ENCODE measurements around the gene ZNF891. TPM values are rescaled to one million over a fixed set of nuclear protein-coding genes. Genes with fewer than 3 reads are reported as not detected.

Gene ZNF891
- total and polyA plus RNA-seq, 8 donors: 1.6 to 8.5 (median 7.1) TPM

DNA sequence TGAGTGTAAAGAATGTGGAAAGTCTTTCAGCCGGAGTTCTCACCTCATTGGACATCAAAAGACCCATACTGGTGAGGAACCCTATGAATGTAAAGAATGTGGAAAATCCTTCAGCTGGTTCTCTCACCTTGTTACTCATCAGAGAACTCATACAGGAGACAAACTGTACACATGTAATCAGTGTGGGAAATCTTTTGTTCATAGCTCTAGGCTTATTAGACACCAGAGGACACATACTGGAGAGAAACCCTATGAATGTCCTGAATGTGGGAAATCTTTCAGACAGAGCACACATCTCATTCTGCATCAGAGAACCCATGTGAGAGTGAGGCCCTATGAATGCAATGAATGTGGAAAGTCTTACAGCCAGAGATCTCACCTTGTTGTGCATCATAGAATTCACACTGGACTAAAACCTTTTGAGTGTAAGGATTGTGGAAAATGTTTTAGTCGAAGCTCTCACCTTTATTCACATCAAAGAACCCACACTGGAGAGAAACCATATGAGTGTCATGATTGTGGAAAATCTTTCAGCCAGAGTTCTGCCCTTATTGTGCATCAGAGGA, 26.1 kb upstream of the ZNF891 start:
- Histone ChIP-seq H3K36me3 (peaks cover 9 to 75% of the 10 kb centered on the region in 2 donors), H3K4me3 (no peak overlapping the region), H3K9me3 (peaks cover 18 to 100% of the 10 kb centered on the region in 2 donors), H3K27ac (no peak overlapping the region), H3K27me3 (no peaks in the 10 kb centered on the region), H3K4me1 (no peaks in the 10 kb centered on the region)
- TF ChIP-seq, protein P1, sequence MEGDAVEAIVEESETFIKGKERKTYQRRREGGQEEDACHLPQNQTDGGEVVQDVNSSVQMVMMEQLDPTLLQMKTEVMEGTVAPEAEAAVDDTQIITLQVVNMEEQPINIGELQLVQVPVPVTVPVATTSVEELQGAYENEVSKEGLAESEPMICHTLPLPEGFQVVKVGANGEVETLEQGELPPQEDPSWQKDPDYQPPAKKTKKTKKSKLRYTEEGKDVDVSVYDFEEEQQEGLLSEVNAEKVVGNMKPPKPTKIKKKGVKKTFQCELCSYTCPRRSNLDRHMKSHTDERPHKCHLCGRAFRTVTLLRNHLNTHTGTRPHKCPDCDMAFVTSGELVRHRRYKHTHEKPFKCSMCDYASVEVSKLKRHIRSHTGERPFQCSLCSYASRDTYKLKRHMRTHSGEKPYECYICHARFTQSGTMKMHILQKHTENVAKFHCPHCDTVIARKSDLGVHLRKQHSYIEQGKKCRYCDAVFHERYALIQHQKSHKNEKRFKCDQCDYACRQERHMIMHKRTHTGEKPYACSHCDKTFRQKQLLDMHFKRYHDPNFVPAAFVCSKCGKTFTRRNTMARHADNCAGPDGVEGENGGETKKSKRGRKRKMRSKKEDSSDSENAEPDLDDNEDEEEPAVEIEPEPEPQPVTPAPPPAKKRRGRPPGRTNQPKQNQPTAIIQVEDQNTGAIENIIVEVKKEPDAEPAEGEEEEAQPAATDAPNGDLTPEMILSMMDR (IDR thresholded peaks at IDR 0.05): no peak
- ATAC-seq: no peak
- DNase-seq: no peak
- intact Hi-C loops (cut with DNase I): no loop called here

DNA sequence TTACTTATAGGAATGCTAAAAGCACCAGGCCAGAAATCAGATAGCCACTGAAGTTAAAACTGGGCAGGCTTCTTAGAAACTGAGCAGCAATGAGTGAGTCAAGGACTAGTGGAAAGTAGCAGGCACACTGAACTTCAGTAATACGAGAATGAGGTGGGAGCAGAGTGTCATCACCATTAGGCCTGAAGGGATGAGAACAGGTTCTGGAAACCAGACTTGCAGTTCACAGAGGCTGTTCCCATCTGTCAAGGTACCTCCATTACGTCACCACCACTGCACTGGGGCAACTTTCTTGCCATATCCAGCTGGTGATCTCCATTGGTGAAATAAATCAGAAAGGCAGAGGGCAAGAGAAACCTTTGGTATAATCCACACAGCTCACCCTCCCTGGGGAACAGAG, 15.9 kb upstream of the ZNF891 start:
- Histone ChIP-seq H3K4me1 (no peaks in the 10 kb centered on the region), H3K36me3 (peaks cover 0 to 89% of the 10 kb centered on the region in 2 donors), H3K9me3 (peaks cover 16 to 100% of the 10 kb centered on the region in 2 donors), H3K27ac (no peak overlapping the region), H3K4me3 (no peak overlapping the region), H3K27me3 (no peaks in the 10 kb centered on the region)
- no peak for DNase-seq
- TF ChIP-seq, protein P1 (IDR thresholded peaks at IDR 0.05): no peak
- intact Hi-C loops (cut with DNase I): no loop called here
- no peak for ATAC-seq

DNA sequence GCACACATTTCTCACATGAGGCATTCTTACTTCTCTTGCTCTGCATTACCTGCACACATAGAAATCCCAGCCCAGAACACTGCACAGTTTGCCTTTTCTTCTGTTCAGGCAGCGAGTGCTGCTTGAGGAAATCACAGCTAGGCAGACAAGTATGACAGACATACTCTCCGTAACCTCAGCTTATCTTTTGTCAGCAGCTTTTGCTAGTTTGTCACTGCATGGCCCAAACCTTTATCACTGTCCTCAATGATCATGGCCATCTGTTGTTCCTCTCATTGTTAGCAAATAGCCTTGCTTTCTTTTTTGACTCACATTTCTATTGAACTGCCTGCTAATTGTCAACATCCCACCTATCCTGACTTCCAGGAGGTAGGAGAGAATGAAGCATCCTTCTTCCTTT, 5.7 kb upstream of the ZNF891 start:
- H3K36me3 ChIP-seq: peaks cover 0 to 85% of the 10 kb centered on the region in 2 donors
- peaks cover 2 to 95% of the 10 kb centered on the region in 2 donors for H3K9me3 ChIP-seq
- TF ChIP-seq, protein P1 (IDR thresholded peaks at IDR 0.05): no peak
- no peak for ATAC-seq
- intact Hi-C loops (cut with DNase I): no loop called here
- no peak overlapping the region for H3K27ac ChIP-seq
- H3K4me1 ChIP-seq: peaks cover 0 to 11% of the 10 kb centered on the region in 2 donors
- no peak for DNase-seq
- no peaks in the 10 kb centered on the region for H3K27me3 ChIP-seq
- no peak overlapping the region for H3K4me3 ChIP-seq

DNA sequence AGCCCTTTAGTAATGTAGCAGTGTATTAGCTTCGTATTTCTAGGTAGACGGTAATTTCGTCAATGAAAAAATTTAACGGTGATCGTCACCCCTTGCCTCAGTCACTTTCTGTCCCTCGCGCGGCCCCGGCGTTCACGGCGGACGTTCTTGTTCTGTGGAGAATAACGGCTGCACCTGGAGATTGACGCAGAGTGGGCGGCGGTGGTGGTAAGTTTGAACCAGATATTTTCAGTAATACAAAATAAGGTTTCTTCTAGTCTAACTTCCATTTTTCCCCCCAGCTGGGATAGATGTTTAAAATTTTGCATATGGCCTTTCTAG, 694 bp upstream of the ZNF891 start:
- peaks cover 5 to 81% of the 10 kb centered on the region in 2 donors for H3K9me3 ChIP-seq
- DNase-seq (peak in 2 of 4 donors; percentile 49 to 84), ATAC-seq (peak; percentile 20)
- peak overlapping the region; percentile 73 to 88 for H3K4me3 ChIP-seq
- H3K27ac ChIP-seq: peak overlapping the region; percentile 93 to 94
- peaks cover 0 to 17% of the 10 kb centered on the region in 2 donors for H3K4me1 ChIP-seq
- TF ChIP-seq, protein P1 (IDR thresholded peaks at IDR 0.05): no peak
- no peaks in the 10 kb centered on the region for H3K27me3 ChIP-seq
- peaks cover 0 to 64% of the 10 kb centered on the region in 2 donors for H3K36me3 ChIP-seq
- intact Hi-C loops (cut with DNase I): no loop called here

DNA sequence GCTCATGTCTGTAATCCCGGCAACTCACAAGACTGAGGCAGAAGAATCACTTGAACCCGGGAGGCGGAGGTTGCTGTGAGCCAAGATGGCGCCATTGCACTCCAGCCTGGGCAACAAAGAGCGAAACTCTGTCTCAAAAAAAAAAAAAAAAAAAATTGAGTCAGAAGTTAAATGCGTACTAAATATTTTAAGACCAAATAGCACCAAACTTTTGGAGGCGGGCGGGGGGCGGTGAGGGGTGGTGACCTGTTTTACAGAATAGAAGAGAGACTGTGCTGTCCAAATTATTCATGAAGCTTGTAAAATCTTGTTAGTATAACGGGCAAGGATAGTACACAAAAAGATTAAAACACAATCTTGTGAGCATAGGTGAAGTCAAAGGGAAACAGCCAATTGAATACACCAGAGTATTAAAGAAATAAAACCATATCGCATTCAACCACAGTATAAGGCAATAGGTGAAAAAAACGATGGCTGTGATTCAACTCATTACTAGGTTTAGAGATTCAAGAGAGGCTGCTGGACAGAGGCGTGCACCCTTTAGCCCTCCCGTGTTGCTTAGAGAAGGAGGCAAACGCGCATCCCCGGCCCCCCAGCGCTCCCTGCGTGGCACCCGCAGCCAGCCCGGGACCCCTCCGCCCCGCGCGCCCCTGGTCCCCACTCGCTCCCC, 571 bp downstream of the ZNF891 start:
- H3K36me3 ChIP-seq: peaks cover 0 to 64% of the 10 kb centered on the region in 2 donors
- H3K27ac ChIP-seq: peak overlapping the region; percentile 93 to 94
- TF ChIP-seq, protein P1 (IDR thresholded peaks at IDR 0.05): no peak
- no peaks in the 10 kb centered on the region for H3K27me3 ChIP-seq
- peak in 1 of 4 donors; percentile 53 for DNase-seq
- intact Hi-C loops (cut with DNase I): no loop called here
- ATAC-seq: peak; percentile 38
- peaks cover 15 to 81% of the 10 kb centered on the region in 2 donors for H3K9me3 ChIP-seq
- peaks cover 0 to 17% of the 10 kb centered on the region in 2 donors for H3K4me1 ChIP-seq
- H3K4me3 ChIP-seq: peak overlapping the region; percentile 73 to 88
